ENCODE results near the gene TERT.
"Not testable (repeated sequence)": the region's sequence is repeated elsewhere in the genome, so short reads cannot be mapped to it uniquely, and the experiment has no call there.

Gene TERT

DNA sequence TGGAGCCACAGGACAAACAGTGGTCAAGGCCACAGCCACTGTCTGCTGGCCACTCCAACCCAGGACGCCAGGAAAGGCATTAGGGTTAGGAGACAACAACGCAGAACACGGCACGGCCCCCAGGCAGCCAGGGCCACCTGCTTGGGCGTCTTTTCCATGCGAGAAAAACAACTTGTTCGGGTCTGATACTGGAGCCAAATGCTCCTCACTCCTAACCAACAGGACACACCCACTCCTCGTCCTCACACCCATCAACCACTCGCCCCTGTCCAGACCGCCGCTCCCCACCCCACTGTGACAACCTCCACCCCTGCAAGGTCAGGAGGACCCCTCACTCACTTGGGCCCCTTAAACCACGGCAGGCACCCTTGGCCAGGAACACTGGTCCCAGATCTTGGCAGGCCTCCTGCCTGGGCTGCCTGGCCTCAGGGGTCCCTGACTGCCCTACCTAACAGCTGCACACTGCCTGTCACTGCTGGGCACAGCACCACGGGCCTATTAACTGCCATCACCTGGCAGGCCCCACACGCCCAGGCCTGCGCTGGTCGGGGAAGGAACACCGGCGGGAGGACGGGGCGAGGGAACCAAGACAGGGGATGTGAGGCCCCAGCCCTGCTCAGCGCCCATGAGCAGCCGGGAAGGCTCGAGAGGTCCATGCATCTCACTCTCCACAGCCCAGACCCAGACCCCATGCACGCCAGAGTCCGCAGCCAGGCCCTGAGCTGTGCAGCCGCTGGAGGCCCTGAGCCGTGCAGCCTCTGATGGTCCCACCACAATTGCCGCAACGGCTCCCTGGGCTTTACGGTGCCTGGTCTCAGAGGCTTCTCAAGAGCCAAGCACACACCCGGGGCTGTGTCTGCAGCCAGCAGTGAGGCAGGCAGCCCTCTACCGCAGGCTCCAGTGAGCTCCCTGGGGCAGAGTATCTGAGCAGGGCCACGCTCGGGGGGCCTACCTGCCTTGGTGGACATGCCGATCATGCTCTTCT is 36.3 kb upstream of the TERT start:
- DNase-seq (ENCODE audit: low spot score), result no peak

DNA sequence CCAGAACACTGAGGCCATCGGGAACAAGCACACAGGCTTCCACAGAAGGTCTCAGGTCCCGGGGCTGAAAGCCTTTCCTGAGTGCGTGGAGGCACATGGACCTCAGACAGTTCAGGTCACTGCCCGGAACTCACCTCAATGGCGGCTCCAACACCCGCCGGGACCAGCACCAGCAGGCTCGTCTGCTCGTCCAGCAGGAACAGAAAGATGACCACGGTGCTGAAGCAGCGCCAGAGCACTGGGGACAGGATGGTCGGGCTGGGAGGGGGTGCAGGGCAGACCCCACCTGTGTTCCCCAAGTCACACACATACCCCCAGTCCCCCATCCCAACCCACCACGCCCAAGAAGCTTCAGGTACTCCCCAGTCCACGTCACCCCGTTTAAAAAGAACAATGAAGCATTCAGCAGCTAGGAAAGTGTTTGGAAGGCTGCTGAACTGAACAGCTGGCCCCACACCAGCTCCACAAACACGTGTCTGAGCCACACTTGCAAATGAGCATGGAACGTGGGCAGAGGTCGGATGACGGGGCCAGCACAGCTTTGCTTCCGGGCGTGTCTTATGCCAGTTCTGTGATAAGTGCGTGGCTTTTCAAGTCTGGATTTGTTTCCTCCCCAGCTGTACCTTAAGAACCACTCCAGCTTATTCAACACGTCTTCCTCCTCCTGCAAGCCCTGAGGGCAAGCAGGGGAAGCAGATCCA is 35.4 kb upstream of the TERT start:
- no peak for DNase-seq (ENCODE audit: low spot score)

DNA sequence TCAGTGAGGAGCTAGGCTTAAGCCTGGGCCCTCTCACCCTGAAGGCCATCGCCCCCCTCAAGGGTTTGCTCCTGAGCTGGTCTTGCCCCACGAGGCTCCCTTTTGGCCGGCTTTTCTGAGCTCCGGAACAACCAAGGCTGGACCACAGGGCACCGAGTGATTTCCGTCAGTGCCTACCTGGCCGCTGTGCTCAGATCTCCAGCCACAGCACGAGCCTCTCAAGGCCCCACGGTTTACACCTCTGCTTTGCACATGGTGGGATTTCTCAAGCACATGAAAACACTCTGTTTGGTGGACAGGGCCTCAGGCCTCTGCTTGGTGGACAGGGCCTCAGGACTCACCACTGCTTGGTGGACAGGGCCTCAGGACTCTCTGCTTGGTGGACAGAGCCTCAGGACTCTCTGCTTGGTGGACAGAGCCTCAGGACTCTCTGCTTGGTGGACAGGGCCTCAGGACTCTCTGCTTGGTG is 34.3 kb upstream of the TERT start:
- DNase-seq (ENCODE audit: low spot score), result no peak

DNA sequence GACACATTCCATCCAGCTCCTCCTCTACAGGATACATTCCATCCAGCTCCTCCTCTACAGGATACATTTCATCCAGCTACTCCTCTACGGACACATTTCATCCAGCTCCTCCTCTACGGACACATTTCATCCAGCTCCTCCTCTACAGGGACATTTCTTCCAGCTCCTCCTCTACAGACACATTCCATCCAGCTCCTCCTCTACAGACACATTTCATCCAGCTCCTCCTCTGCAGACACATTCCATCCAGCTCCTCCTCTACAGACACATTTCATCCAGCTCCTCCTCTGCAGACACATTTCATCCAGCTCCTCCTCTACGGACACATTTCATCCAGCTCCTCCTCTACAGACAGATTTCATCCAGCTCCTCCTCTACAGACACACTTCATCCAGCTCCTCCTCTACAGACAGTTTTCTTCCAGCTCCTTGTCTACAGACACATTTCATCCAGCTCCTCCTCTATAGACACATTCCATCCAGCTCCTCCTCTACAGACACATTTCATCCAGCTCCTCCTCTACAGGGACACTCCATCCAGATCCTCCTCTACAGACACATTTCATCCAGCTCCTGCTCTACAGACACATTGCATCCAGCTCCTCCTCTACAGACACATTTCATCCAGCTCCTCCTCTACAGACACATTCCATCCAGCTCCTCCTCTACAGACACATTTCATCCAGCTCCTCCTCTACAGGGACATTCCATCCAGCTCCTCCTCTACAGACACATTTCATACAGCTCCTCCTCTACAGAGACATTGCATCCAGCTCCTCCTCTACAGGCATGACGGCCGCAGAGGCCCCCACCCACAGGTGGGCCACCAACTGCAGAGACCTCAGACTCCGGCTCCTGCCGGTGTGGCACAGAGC is 33.6 kb upstream of the TERT start:
- DNase-seq (ENCODE audit: low spot score), result not testable (repeated sequence)

DNA sequence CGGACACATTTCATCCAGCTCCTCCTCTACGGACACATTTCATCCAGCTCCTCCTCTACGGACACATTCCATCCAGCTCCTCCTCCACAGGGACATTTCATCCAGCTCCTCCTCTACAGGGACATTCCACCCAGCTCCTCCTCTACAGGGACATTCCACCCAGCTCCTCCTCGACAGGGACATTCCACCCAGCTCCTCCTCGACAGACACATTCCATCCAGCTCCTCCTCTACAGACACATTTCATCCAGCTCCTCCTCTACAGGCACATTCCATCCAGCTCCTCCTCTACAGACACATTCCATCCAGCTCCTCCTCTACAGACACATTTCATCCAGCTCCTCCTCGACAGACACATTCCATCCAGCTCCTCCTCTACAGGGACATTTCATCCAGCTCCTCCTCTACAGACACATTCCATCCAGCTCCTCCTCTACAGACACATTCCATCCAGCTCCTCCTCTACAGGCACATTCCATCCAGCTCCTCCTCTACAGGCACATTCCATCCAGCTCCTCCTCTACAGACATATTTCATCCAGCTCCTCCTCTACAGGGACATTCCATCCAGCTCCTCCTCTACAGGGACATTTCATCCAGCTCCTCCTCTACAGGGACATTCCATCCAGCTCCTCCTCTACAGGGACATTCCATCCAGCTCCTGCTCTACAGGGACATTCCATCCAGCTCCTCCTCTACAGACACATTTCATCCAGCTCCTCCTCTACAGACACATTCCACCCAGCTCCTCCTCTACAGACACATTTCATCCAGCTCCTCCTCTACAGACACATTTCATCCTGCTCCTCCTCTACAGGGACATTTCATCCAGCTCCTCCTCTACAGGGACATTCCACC is 32.3 kb upstream of the TERT start:
- not testable (repeated sequence) for DNase-seq (ENCODE audit: low spot score)

DNA sequence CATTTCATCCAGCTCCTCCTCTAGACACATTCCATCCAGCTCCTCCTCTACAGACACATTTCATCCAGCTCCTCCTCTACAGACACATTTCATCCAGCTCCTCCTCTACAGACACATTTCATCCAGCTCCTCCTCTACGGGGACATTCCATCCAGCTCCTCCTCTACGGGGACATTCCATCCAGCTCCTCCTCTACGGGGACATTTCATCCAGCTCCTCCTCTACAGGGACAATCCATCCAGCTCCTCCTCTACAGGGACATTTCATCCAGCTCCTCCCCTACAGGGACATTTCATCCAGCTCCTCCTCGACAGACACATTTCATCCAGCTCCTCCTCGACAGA is 31.6 kb upstream of the TERT start:
- not testable (repeated sequence) for DNase-seq (ENCODE audit: low spot score)

DNA sequence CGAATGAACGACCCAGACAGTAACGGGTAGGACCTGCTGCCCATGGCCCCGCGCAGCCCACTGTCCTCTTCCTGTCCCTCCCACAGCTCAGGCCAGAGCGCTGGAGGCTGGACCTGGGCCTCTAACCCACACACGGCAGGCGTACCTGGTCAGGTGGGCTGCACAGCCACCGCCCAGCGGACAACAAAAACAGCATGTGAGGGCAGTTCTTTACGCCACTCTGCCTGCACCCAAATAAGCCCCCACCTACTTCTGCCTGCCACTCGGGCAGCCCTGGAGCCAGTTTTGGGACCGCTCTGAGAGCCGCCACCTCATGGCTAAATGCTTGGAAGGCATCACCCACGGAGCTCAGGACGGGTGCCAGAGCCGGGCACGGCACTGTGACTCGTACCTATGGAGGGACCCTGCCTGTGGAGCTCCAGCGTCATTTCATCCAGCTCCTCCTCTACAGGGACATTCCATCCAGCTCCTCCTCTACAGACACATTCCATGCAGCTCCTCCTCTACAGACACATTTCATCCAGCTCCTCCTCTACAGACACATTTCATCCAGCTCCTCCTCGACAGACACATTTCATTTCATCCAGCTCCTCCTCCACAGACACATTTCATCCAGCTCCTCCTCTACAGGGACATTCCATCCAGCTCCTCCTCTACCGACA is 31.1 kb upstream of the TERT start:
- DNase-seq (ENCODE audit: low spot score), result no peak

DNA sequence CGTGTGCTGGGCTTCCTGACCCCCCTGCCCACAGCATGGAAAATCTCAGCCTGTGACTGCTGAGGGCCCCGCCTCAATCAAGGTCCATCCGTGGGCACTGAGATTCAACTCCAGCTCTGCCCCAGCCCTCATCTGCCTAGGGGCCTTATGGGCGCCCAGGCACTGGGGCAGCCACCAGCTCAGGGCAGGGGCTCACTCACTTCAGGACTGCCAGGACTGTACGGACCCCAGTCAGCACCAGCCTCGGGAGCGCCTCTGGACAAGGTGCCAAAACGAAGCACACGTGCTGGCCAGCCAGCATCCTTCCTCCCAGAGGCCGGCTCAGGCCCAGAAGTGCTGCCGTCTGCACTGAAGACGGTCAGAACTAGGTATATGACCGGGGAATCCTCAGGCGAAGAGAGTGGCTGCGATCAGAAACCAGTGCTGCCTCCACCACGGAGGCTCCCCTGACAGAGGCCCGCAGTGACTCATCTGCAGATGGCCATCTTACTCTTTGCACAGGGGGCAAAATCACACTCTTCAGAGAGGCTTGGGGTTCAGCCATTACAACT is 30.4 kb upstream of the TERT start:
- no peak for DNase-seq (ENCODE audit: low spot score)

DNA sequence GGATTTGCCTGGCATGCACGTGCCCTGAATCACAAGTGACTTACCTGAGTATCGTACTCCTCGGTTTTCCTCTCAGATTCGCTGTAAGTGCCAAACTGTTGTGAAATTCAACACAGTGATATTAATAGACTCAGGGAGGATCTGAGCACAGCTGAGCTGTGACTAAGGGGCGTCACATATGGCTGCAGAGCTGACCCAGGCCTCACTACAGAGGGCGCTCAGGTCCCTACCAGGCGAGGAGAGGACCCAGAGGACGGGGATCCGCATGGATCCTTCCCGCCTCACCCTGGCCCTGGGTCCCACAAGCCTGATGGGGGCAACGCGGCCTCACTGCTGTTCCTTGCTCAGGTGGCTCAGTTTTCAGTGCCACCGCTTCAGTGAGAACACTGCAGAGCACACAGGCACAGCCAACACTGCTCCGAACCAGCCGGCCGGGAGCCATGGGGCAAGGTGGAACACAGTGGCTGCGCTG is 29.9 kb upstream of the TERT start:
- DNase-seq (ENCODE audit: low spot score), result no peak

DNA sequence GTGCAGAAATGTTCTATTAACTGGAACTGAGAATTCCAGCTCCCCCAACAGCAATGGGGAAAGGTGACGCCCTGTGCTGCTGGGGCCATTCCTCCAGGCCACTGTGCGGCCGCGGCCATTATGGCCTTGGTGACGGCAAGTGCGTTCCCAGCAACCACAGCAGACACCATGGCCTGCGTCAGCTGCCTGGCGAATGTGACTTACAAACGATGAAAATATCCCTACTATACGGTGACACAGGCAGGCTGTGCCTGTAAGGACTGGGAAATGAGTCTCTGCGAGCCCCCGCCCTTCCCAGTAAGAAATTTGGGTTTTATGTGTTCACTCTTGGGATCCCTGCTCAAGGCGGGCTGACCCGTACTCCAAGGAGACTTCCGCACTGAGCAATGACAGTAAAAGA is 29.4 kb upstream of the TERT start:
- DNase-seq (ENCODE audit: low spot score), result no peak

DNA sequence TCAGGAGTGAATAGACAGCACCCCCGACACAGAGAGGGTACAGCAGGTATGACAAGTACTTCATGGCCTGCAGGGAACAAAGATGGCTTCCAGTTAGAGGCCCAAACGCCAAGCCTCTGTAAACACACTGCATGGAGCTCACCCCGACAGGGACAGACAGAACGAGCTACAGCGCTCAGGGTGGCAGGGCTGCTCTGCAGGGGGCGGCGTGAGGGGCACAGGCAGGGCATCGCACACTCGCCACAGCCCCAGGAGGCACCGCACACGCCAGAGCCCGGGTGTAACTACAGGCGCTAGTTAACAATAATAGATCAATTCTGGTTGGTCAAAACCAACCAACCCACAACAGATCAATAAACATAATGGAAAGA is 28.9 kb upstream of the TERT start:
- no peak for DNase-seq (ENCODE audit: low spot score)

DNA sequence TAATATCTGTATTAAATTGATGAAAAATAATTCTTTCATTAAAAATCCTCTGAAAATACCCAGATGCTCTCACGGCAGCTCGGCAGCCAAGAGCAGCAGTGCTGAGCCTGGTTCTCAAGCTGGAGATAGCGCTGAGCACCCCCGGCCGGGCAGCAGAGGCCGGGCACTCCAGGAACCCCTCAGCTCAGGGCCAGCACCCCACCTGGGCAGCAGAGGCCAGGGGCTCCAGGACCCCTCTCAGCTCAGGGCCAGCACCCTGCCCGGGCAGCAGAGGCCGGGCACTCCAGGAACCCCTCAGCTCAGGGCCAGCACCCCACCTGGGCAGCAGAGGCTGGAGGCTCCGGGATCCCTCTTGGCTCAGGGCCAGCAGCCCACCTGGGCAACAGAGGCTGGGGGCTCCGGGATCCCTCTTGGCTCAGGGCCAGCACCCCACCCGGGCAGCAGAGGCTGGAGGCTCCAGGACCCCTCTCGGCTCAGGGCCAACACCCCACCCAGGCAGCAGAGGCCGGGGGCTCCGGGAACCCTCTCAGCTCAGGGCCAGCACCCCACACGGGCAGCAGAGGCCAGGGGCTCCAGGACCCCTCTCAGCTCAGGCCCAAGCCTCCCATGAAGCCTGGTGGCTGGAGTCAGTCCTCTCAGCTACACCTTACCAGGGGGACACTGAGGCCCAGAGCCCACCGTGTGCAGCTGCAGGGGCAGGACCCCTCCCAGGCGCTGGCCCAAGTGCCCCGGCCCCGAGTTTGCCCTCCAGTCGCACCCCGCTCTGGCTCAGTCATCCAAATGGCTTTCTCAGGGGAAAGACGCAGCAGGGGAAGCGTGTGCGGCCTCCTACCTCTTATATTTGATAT is 28.3 kb upstream of the TERT start:
- no peak for DNase-seq (ENCODE audit: low spot score)

DNA sequence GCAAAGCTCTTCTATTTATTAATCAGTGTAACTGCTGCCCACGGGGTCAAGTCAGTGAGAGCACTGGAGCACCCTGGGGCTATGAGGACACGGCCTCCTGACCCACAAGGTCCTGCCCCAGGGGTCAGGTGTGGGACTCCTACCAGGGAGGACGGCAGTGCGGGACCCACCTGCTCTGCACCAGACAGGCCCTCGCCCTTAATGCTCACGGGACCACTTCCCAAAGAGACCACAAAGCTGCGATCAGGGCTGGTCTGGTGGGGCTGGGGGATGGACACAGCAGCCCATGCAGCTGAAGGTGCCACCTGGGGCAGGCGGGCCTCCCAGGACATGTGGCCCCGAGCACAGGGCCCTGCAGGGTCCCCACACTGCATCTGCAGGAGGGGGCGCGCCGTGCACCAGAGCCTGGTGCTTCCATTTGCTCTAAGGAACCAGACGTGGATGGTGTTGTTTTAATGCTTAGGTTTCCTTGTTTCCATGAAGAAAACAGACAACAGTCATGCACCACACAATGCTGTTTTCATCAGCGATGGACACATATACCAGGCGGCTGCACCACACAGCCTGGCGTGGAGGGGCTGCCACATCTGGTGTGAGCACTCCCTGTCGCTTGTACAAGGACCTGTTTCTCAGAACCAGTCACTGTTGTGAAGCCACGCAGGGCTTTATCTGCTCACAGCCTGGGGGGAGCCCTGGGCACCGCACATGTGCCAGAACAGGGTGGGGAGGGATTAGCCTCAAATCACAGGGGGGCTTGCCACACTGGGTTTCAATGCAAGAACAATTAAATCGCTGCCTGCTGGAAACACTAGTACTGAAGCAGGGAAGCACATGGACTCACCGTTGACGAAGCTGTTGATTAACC is 27.4 kb upstream of the TERT start:
- no peak for DNase-seq (ENCODE audit: low spot score)

DNA sequence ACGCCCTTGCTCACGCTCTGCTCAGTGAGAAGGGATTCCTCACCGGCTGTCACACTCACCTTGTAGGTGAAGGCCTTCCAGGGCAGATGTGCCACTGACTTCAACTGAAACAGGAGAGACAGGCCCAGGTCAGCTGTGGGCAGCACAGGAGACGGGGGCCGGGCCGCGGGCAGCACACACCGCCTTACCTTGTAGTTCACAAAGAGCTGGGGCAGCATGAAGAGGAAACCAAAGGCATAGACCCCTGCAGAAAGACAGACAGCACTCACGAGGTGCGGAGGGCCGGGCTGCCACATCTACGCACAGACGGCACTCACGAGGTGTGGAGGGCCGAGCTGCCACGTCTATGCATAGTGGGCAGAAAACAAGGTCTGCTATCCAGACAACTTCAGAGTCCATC is 26.7 kb upstream of the TERT start:
- DNase-seq (ENCODE audit: low spot score), result no peak

DNA sequence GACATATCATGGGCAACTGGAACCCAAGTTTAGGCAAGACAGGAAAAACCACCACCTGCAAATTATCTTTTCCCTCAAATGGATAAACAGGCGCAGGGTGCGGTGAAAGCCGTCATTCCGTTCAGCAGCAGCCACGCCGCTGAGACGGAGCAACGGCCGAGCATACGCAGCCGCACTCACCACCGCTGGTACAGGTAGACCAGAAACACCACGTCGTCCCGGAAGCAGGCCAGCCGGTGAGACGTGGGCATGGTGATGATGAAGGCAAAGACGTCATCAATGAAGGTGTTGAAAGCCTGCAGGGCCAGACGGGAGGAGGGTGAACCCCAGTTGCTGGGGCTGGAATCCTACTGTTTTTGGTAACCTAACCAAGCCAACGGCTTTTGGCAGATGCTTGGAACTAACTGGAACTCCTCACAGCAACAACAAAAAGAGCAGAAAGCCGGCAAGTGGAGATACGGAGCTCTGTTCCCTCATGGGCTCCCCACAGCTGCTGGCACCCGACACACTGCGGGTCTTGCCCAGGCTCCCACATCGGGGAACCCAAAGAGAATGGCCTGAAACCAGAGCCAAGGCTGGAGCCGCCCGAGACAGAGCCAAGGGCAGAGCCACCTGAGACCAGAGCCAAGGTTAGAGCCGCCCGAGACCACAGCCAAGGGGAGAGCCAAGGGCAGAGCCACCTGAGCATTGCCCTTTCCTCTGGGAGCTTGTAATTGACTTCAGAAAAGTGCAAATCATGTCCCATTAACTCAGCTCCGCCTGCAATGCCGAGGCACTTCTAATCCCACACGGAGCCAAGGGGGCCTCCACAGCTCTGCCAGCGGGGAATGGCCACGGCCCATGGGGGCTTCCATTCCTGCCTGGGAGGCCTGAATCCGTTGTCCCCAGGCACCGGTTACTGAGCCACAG is 25.8 kb upstream of the TERT start:
- no peak for DNase-seq (ENCODE audit: low spot score)

DNA sequence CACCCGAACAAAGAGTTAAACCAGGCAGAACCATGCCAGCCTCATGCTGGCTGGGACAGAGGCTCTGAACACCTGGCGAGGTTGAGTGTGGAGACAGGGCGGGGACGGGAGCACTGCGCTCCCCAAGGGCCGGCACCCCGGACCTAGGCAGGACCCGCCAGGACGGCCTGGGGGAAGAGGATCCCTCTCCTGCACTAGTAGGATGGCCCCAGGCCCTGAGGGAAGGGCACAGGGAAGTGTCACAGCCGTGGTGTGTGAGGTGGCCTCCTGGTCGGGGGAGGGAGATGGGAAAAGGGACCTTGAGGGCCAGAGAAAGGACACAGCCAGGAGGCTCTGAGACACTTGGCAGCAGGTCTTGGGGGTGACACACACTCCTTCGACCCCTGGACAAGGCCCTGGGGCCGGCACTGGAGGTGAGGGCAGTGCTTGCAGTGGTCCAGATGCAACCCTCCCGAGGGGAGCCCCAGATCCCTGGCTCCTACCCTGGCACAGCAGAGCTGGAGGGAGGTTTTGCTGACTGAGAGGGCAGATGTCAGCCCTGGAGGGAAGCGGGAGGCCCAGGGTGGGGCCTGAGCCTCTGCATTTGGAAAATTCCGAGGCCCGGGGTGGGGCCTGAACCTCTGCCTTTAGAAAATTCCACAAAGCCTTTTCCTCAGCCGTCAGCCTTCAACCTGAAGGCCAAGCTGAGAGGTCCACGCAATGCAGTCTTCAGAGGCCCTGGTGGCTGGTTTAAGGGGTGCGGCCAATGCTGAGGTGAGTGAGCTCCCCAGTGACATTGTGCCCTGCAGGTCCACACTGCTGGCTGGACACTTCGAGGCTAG is 24.8 kb upstream of the TERT start:
- no peak for DNase-seq (ENCODE audit: low spot score)

All from ecto neural progenitor cell (in vitro differentiated cells).